Coronary artery (tissue), 2 donors: ENCODE results near the gene ATP9B.

Experiments
- DNase-seq: peaks from one replicate; pipeline ENCODE4 v3.0.0-alpha.2; 2017; ENCODE audit warnings: low spot score
- H3K27ac ChIP-seq, 2 donors: fragments of 200-600 bp; sonication (generic); one replicate each; pipeline ENCODE4 v1.5.1; 2016 to 2019
- H3K4me3 ChIP-seq: fragments of 200-600 bp; sonication (generic); 2 replicates; pipeline ENCODE4 v1.5.1; 2016; ENCODE audit warnings: mild to moderate bottlenecking, moderate library complexity
- TF ChIP-seq, protein P1 (sequence below): fragments of 200-600 bp; sonication (generic); IDR thresholded peaks from one replicate; pipeline ENCODE4 v1.5.1; 2019; ENCODE audit warnings: antibody characterized with exemption

The ATP9B gene

DNA sequence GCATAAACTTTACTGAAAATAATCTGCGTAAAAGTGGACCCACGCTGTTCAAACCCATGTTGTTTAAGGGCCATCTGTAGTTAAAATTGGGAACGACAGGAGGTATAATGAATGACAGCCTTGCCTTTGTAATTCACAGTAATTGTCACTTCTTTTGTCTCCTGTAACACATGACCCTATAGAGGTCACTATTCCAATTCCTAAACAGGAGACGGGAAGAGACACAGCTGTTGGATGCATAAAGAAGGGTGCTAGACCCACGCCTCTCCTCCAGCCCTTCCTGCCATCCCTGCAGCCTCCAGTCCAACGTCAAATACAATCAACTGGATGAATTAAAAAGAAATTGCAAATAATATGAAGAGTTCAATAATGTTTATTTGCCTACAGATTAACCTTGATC is 263.5 kb downstream of the ATP9B start:
- no peak overlapping the region for H3K4me3 ChIP-seq
- DNase-seq = no peak
- H3K27ac ChIP-seq = no peak overlapping the region
- TF ChIP-seq, protein P1, sequence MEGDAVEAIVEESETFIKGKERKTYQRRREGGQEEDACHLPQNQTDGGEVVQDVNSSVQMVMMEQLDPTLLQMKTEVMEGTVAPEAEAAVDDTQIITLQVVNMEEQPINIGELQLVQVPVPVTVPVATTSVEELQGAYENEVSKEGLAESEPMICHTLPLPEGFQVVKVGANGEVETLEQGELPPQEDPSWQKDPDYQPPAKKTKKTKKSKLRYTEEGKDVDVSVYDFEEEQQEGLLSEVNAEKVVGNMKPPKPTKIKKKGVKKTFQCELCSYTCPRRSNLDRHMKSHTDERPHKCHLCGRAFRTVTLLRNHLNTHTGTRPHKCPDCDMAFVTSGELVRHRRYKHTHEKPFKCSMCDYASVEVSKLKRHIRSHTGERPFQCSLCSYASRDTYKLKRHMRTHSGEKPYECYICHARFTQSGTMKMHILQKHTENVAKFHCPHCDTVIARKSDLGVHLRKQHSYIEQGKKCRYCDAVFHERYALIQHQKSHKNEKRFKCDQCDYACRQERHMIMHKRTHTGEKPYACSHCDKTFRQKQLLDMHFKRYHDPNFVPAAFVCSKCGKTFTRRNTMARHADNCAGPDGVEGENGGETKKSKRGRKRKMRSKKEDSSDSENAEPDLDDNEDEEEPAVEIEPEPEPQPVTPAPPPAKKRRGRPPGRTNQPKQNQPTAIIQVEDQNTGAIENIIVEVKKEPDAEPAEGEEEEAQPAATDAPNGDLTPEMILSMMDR = no peak

DNA sequence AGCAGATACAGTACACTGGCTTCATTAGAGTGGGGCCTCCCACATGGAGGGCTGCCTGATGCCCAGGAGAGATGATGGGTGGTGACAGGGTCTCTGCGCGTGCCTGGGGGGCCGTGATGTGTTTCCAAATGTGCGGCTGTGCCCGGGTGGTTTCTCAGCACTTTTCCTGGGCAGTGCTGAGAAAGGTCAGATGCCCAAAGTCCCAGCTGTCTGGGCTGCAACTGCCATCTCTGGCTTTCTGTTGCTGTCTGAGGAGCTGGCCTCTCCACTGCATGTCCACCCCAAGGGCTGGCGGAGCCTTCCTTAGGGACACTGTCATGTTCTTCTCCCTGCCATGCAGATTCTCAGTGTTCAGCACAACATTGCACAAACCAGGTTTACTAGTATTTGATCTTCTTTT is 263.9 kb downstream of the ATP9B start:
- no peak overlapping the region for H3K27ac ChIP-seq
- DNase-seq = no peak
- TF ChIP-seq, protein P1 = no peak
- no peak overlapping the region for H3K4me3 ChIP-seq

DNA sequence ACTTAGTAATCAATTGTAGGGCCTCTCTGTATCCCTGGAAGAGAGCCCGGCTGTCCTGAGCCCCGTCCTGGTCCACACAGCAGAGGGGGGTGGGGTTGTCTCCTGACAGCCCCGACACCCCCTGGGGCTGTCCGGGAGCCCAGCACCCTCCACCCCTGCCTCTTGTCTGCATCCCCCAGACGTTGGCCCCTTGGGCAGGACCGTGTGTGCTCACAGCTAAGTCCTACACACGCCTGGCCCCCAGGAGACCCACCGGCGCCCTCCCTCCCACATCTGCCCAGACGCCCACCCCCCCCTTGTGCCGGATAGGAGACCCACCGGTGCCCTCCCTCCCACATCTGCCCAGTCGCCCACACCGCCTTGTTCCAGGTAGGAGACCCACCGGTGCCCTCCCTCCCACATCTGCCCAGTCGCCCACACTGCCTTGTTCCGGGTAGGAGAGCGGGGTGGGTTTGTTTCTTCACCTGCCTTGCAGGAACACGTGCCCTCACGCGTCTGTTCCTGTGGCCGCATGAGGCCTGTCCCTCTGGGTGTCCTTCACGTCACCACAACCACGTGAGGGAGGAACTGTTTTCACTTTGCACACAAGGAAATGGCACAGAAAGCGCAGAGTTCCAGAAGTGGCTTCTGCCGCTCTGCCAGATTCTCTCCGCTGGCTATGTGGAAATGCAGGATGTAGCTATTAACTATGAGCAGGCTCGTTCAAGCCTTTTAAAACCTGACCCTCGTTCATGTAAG is 265.5 kb downstream of the ATP9B start:
- no peak overlapping the region for H3K27ac ChIP-seq
- no peak for DNase-seq
- TF ChIP-seq, protein P1 = no peak
- H3K4me3 ChIP-seq = no peak overlapping the region

DNA sequence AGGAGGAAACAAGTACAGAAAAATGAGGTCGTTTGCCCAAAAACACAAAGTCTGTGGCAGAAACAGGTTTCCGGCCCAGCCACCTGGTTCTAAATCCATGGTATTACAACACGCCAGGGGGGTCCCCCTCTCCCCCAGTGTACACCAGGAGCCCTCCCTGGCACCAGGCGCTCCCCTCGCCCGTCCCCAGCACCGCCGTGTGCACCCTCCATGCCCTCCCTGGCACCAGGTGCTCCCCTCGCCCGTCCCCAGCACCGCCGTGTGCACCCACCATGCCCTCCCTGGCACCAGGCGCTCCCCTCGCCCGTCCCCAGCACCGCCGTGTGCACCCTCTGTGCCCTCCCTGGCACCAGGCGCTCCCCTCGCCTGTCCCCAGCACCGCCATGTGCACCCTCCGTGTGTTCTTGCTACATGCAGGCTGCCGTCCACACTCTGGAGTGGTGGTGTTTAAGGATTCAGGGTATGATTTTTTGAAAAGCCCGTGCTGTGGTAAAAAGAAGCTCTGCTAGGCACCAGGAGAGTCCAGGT is 266.7 kb downstream of the ATP9B start:
- TF ChIP-seq, protein P1 = no peak
- Histone ChIP-seq H3K27ac (no peak overlapping the region), H3K4me3 (no peak overlapping the region)
- no peak for DNase-seq

DNA sequence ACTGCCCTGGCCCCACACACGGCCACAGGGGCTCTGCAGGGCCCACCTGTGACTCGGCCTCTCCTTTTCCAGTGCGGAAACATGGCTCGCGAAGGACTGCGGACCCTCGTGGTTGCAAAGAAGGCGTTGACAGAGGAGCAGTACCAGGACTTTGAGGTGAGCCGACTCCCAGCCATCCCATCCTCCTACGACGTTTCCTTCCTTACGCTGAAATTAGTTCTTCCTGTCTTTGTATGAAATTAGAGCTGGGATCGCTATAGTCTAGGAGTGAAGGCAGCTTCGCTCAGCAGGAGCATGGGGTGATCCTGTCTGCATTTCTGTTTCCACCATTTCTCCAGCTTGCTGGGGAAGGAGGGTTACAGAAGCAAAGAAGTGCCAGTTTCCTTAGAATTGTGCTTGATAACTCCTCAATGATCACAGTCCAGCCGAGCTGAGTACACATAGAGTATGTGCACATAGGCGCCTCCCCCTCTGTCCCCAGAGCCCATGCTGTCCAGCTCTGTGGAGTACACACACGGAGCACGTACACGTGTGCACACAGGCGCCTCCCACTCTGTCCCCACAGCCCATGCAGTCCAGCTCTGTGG is 267.5 kb downstream of the ATP9B start:
- no peak for DNase-seq
- Histone ChIP-seq H3K27ac (no peak overlapping the region), H3K4me3 (no peak overlapping the region)
- TF ChIP-seq, protein P1 = no peak

DNA sequence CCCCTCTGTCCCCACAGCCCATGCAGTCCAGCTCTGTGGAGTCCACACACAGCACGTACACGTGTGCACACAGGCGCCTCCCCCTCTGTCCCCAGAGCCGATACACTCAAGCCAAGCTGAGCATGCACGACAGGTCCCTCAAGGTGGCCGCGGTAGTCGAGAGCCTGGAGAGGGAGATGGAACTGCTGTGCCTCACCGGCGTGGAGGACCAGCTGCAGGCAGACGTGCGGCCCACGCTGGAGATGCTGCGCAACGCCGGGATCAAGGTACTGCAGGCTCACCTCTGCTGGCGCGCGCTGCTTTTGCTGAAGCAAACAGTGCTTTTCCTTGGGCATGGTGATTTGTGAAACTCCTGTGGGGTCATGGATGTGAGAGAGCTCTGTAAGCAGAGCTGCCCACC is 268.0 kb downstream of the ATP9B start:
- no peak overlapping the region for H3K27ac ChIP-seq
- TF ChIP-seq, protein P1 = no peak
- no peak for DNase-seq
- no peak overlapping the region for H3K4me3 ChIP-seq

DNA sequence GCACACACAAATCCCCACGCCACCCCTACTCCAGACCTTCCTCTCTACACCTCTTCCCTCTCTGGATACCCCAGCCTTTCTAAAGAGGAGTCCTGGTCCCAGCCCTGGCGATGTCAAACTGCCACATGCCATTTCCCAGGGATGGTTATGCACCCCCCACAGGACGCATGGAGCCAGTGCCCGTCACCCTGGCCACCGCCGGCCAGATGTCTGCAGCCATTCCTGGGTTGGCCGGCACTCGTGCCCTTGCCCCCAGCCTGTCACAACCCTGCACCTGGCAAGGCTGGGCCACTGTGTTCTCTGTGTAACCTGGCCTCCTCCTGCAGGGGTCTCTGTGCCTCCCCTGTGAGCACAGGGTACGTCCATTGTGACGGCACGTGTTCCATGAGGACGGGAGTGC is 268.4 kb downstream of the ATP9B start:
- no peak overlapping the region for H3K4me3 ChIP-seq

More for the DNA sequence above, 268.4 kb downstream of the ATP9B start:
- TF ChIP-seq, protein P1 = no peak
- DNase-seq = no peak
- H3K27ac ChIP-seq = no peak overlapping the region
